Vagina (tissue), 2 donors: ENCODE measurements around the gene TH.

Experiments
- CTCF ChIP-seq, 3 experiments: fragments of 450-650 bp in 2 of 3; fragments of 200-600 bp in 1 of 3; sonication (generic) in 1 of 3; IDR thresholded peaks; one replicate each; pipeline ENCODE4 v1.5.1; 2017 to 2019; ENCODE audit warnings: antibody characterized with exemption in 3 of 3, mild to moderate bottlenecking in 2 of 3, moderate library complexity in 2 of 3
- POLR2A ChIP-seq, 2 donors: fragments of 450-650 bp; IDR thresholded peaks; one replicate each; pipeline ENCODE4 v1.6.1; 2017; ENCODE audit warnings: antibody characterized with exemption in 2 of 2, mild to moderate bottlenecking in 2 of 2, moderate library complexity in 2 of 2
- POLR2AphosphoS5 ChIP-seq, 2 donors: sonication (generic); formaldehyde crosslinking; IDR thresholded peaks; one replicate each; pipeline ENCODE4 v1.9.0; 2017; ENCODE audit warnings: antibody characterized with exemption in 2 of 2, mild to moderate bottlenecking in 2 of 2, low read depth in 1 of 2; ENCODE audit not compliant: insufficient read depth in 1 of 2

- TF ChIP-seq CTCF (IDR thresholded peaks at IDR 0.05) (no peak), POLR2A (IDR thresholded peaks at IDR 0.05) (no peak), POLR2AphosphoS5 (IDR thresholded peaks at IDR 0.05; ENCODE audit: insufficient read depth in 1 of 2, low read depth in 1 of 2) (no peak)
Observed at GRCh38 chr11:2171591-2172003, at the start of gene TH.
